ENCODE data around the gene KIAA1549.

DNA sequence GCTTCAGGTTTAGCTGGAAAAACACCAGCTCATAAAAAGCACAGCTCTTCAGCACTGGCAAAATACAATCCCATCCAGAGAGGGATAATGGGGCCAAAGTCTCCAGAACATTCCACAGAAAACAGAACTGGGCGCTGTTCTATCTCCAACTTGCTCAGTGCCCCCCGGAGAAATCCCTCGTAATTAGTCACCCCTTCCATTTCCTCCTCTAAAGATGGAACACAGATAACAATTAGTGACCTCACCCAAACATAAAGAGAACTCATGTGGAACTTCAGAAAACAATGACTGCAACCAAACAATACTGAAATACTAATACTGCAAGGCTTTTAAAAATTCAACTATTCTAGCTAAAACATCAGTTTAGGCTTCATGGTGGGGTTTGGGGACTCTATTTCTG is 46.3 kb downstream of the KIAA1549 start:
- TF ChIP-seq CTCF (IDR thresholded peaks at IDR 0.05) (no peak), POLR2A (IDR thresholded peaks at IDR 0.05) (no peak)

All from lower leg skin (tissue), 3 donors.